C1 segment of cervical spinal cord (tissue), 14 donors: ENCODE measurements around the gene TAF4.
"Not testable (repeated sequence)": the region's sequence is repeated elsewhere in the genome, so short reads cannot be mapped to it uniquely, and the experiment has no call there.

Experiments
- DNase-seq, 14 donors: peaks; one replicate each; lab custom pipeline; 2025; lab: John Stamatoyannopoulos, UW

Gene TAF4, protein sequence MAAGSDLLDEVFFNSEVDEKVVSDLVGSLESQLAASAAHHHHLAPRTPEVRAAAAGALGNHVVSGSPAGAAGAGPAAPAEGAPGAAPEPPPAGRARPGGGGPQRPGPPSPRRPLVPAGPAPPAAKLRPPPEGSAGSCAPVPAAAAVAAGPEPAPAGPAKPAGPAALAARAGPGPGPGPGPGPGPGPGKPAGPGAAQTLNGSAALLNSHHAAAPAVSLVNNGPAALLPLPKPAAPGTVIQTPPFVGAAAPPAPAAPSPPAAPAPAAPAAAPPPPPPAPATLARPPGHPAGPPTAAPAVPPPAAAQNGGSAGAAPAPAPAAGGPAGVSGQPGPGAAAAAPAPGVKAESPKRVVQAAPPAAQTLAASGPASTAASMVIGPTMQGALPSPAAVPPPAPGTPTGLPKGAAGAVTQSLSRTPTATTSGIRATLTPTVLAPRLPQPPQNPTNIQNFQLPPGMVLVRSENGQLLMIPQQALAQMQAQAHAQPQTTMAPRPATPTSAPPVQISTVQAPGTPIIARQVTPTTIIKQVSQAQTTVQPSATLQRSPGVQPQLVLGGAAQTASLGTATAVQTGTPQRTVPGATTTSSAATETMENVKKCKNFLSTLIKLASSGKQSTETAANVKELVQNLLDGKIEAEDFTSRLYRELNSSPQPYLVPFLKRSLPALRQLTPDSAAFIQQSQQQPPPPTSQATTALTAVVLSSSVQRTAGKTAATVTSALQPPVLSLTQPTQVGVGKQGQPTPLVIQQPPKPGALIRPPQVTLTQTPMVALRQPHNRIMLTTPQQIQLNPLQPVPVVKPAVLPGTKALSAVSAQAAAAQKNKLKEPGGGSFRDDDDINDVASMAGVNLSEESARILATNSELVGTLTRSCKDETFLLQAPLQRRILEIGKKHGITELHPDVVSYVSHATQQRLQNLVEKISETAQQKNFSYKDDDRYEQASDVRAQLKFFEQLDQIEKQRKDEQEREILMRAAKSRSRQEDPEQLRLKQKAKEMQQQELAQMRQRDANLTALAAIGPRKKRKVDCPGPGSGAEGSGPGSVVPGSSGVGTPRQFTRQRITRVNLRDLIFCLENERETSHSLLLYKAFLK

DNA sequence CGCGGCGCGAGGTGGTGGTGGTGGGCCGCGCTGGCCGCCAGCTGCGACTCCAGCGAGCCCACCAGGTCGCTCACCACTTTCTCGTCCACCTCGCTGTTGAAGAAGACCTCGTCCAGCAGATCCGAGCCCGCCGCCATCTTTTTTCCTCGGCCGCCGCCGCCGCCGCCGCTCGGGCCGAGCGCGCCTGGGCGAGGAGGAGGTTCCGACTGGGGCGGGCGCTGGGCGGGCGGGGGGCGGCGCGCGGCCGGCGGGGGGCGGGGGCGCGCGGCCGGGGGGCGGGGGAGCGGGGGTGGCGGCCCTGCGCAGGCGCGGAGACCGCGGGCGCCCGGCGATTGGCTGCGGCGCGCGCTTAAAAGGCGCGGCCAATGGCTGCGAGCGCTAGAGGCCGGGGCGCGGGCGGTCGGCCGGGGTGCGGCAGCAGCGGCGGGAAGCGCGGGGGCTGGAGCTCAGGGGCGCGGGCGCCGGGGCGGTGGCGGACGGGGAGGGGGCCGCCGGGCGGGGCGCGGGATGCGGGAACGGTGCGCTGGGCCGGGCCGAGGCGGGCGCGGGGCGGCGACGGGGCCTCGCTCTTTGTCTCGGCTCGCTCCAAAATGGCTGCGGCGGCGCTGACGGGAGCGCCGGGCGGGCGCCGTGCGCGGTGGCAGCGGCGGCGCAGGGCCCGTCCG lies at the start of gene TAF4:
TSS of gene TAF4 (minus strand) at position 208 of the 665 bp plus-strand sequence. CDS start at position 137, 71 bp downstream.
- DNase-seq, result peak in 13 of 14 donors; percentile 35 to 92 (median 68)

DNA sequence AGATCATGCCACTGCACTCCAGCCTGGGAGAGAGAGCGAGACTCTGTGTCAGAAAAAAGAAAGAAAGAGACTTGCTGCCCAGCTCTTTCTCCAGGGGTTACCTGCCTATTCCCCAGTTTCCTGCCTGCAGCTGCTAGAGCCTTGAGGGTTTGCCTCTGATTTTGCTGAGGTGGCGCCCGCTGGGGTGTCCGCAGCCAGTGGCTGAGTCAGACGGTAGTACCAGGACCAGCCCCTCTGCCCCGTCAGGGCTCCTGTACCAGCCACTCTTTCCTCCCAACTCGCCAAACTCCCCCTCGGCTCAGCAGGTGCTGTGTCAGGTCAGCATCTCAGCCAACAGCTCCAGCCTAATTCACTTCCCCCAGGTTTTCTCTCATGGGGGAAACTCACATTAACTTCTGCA lies 49.2 kb upstream of the TAF4 start:
- no peak for DNase-seq

DNA sequence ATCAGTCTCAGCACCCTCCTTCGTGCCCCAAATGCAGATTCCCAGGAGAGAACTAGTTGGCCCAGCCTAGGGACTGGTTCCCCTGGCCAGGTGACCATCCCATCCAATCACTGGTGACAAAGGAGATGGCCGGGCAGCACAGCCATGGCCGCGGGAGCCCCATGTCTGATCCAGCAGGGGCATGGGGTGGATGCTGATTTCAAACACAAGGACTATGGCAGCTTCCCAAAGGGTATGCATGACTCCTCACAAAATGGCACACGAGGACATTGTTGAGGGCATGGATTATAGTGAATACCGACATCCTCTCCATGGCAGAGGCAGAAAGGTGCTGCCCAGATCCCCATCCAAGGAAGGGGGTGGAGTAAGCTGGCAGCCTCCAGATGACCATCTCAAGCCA lies 46.7 kb upstream of the TAF4 start:
- DNase-seq, result no peak

DNA sequence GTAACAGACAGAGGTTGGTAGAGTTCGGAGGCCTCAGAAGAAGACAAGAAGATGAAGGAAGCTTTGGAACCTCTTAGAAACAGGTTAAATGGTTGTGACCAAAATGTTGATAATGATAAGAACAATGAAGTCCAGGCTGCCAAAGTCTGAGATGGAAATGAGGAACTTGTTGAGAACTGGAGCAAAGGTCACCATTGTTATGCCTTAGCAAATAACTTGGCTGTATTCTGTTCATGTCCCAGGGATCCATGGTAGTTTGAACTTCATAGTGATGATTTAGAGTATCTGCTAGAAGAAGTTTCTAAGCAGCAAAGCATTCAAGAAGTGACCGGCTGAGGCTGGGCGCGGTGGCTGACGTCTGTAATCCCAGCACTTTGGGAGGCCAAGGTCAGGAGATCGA lies 45.5 kb upstream of the TAF4 start:
- no peak for DNase-seq

DNA sequence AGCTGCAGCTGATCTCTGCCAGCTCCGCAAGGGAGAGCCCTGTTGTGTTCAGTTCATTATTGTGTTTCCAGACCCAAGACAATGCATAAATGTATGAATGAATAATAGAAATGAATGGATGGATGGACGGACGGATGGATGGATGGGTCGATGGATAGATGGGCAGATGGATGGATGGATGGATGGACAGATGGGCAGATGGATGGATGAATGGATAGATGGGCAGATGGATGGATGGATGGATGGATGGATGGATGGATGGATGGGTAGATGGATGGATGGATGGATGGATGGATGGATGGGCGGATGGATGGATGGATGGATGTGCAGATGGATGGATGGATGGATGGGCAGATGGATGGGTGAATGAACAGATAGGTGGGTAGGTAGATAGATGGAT lies 39.9 kb upstream of the TAF4 start:
- no peak for DNase-seq

DNA sequence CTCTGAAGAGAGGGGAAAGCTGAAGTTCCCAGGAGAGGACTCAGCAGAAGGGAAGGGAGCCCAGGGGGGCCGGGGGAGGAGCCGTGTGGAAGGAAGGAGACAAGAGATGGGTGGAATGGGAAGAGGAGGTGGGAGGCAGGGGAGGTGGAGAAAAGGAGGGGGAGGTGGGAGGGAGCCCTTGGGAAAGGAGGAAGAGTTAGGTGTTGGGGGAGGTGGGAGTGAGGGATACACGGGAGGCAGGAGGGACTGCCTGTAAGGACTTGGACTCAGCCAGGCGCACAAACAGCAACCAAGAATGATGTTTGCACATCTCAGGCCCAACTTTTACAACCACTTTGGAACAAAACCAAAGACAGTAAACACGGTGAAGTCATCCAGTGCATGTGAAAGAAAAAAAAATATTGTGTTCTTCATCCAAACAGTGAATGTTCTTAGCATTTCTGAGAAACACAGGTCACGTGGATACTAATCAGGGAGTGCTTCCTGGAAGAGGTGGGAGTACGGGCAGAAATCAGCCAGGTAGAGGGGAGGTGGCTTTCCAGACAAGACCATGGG lies 39.2 kb upstream of the TAF4 start:
- DNase-seq, result no peak

DNA sequence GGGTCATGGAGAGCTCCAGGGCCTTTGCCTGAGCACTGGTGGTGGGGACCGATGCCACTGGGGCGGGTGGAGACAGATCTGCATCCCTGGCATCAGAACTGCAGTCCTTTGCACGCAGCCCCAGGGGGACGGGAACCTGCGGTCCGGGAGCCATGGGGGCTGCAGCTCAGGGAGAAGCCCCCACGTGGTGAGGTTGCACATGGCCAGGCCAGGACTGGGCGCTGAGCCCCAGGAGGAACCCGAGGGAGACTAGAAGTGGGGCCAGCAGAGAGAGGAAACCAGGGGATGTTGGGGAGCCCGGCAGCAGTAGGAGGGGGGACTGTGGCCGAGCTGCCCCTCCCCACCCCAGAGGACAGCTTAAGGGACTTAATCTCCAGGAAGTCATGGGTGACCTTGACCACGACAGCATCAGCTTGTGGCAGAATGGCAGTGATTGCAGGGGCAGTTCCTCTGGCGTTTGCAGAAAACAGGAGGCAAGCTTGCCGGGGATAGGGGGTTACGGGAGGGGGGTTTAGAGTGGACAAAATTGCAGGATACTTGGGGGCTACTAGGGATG lies 38.6 kb upstream of the TAF4 start:
- DNase-seq, result no peak

DNA sequence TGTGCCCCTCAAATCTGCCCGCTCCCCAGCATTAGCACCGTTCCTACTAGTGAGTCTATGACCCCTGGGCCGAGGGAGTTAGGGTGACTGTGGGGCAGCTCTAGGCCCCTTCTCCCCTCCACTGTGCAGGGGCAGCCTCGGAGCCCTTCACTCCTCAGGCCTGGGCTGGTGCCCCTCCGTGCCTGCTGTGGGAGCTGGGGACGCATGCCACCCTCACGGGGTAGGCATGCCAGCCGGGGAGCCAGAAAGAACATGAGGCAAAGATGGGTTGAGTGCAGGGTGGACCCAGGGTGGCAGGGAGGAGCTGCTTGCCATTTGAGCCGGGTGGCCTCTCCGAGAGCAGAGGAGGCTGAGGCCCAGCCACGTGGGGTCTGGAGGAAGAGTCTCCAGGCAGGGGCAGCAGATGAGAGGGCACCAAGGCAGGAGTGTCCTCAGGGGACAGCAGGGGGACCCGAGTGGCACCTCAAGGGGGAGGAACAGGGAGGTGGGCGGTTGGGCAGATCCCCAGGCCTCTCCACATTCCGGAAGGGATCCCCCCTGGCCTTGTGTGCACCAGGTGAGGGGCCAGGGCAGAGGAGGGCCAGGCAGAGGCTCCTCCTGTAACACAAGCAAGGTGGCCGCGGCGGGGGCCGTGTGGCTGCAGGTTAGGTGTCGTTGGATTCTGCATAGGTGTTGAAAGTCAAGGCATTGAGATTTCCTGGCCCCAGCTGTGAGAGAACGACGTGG lies 38.0 kb upstream of the TAF4 start:
- no peak for DNase-seq

DNA sequence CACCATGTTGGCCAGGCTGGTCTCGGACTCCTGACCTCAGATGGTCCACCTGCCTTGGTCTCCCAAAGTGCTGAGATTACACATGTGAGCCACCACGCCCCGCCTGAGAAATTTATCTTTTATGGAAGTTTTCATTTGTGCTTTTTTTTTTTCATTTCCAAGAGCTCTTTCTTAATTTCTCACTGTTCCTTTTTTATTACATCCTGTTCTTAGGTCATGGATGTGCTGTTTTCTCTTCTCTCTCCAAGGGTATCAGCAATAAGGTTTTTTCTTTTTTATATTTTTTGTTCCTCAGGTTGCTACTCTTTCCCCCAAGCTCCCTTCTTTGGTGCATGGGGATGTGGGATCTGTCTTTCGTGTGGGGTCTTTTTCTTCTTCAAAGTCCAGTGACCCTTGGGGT lies 35.4 kb upstream of the TAF4 start:
- DNase-seq, result no peak

DNA sequence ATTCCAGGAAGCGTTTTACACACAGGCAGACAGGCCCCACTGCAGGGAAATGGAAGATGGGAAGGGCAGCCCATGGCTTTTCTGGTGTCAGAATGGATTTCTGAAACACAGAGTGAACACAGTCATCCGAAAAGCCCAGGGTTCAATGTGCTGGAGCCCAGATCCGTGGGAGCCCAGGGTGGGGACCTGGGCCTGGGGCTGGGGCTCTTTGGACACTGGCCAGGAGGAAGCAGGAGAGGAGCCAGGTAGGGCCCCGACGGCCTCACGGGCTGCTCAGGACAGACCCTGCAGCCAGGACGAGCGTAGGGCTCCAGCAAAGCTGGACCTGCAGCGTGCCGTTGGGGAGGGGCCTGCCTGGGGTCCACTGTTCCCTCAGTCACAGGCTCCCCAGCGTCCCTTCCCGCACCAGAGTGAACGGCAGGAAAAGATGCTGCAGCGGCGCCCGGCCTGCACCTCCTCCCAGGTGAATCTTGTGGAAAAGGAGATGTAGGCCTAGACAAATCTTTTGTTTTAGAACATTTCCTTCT lies 32.3 kb upstream of the TAF4 start:
- DNase-seq, result no peak

DNA sequence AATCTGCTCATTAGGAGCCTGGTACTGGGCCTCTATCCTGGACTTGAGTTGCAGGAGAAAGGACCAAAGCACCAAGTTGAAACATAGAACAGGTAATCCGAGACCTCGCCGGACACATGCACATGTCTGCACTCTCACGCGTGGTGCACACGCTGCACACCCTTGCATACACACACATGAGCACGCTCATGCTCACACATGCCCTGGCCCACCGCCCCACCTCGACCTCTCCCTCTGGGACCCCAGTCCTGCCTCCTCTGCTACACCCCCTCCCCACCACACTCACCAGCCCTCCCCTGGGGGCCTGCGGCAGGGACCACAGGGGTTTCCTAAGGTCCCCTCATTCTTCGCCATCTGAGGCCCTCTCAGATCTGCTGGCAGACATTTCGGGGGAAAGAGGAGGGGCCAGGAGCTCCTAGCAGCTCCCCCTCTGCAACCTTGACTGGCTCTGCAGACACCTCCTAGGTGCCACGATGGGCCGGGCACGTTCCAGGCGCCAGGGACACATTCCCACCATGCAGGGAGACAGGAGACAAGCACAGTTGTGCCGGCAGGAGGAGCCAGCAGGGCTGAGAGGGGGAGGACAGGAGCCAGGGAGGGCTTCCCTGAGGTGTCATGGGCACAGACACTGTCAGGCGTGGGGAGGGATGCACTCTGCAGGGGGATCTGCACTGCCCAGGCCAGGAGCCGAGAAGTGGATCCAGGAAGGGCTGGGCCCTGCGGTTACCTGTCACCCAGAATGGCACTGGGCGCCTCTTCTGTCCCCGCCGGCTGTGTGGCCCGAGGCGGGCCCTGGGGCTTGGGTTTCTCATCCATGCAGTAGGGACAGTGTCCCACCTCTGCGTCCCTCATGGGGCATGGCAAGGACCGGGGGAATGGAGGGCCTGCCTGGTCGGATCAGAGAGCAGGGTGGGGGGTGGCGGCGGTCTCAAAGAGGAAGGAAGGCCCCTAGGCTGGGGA lies 31.0 kb upstream of the TAF4 start:
- DNase-seq, result no peak

DNA sequence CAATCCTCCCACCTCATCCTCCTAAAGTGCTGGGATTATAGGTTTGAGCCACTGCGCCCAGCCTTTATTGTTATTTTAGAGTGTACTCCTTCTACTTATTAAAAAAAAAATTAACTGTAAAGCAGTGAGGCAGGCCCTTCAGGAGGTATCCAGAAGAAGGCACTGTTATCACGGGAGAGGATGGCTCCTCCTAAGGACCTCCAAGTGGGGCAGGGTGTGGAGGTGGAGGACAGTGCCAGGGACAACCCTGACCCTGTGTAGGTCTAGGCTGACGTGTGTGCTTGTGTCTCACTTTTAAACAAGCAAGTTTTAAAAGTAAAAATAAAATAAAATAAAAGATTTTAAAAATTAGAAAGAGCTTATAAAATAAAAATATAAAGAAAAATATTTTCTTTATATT lies 23.7 kb upstream of the TAF4 start:
- no peak for DNase-seq

DNA sequence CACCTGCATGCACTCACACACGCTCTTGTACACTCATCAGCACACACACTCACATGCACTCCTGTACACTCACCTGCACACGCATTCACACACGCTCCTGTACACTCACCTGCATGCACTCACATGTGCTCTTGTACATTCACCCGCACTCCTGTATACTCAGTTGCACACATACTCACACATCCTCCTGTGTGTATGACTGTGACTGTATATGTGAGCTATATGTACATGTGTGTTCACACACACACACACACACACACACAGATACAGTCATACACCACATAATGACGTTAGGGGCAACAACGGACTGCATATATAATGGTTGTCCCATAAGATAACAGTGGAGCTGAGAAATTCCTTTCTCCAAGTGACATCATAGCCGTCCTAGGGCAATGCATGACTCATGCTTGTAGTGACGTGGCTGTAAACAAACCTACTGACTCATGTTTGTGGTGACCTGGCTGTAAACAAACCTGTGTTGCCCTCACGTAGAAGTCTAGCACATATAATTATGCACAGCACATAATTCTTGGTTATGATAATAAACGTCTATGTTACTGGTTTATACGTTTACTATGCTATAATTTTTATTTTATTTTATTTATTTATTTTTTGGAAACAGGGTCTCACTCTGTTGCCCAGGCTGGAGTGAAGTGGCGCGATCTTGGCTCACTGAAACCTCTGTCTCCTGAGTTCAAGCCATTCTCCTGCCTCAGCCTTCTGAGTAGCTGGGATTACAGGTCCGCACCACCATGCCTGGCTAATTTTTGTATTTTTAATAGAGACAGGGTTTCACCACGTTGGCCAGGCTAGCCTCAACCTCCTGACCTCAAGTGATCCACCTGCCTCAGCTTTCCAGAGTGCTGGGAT lies 22.8 kb upstream of the TAF4 start:
- DNase-seq, result no peak

DNA sequence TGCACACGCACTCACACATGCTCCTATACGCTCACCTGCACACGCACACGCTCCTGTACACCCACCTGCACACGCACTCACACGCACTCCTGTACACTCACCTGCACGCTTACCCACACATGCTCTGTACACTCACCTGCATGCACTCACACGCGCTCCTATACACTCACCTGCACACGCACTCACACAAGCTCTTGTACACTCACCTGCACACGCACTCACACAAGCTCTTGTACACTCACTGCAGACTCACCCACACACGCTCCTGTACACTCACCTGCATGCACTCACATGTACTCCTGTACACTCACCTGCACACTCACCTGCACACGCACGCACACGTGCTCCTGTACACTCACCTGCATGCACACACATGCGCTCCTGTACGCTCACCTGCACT lies 22.0 kb upstream of the TAF4 start:
- no peak for DNase-seq

DNA sequence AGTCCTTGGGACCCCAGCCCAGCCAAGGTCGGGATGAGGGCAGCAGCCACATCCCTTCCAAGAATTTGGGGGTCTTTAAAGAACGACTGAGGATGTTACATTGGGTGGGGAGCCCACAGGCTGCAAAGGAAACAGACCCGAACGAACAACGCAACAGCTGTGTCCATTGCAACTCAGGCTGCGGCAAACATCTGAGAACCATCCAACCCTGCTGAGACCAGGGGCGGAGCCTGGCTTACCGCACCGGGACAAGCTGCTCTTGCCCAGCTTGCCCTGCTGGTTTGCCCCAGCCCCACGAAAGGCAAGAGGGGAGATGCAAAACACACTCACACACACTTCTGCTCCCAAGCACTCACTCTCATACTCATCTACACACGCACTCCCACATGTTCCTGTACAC lies 21.5 kb upstream of the TAF4 start:
- DNase-seq, result no peak

DNA sequence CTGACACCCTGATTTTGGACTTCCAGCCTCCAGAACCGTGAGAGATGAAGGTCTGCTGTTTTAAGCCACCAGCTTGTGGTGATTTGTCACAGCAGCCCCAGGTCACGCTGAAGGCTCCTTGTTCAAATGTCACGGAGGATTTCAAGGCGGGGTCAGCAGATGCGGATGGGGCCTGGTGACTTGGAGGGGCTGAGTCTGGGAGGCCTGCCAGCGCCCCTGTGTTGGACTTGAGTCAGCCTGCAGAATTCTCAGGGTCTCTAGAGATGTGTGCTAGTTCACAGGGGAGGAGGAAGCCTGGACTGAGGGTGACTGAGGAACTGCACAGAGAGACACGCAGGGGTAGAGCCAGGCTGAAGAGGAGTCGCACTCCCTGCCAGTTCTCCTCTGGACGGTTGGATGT lies 19.5 kb upstream of the TAF4 start:
- no peak for DNase-seq

DNA sequence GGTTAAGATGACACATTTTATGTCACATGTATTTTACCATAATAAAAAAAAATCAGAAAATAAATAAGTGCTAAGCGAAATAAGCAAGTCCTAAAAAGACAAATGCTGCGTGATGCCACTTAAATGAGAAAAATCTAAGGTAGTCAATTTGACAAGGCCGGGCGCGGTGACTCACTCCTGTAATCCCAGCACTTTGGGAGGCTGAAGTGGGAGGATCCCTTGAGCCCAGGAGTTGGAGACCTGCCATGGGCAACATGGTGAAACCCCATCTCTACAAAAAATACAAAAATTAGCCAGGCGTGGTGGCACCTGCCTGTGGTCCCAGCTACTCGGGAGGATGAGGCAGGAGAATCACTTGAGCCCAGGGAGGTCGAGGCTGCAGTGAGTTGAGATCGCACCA lies 18.5 kb upstream of the TAF4 start:
- DNase-seq, result not testable (repeated sequence)

DNA sequence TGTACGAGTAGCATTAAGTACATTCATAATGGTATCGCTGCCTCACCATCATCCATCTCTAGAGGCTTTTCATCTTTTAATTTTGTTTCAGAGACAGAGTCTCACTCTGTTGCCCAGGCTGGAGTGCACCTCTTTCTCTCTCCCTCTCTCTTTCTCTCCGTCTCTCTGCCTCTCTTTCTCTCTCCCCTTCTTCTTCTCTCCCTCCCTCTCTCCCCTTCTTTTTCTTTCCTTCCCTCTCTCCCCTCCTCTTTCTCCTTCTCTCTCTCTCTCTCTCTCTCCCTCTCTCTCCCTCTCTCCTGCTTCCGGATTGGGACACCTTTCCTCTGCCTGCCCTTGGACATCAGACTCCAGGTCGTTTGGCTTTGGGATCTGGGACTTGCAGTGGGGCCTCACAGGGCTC lies 17.6 kb upstream of the TAF4 start:
- no peak for DNase-seq
